GM12878 (cell line): ENCODE results near the gene RNASE7. TPM values are rescaled to one million over a fixed set of nuclear protein-coding genes. Genes with fewer than 3 reads are reported as not detected.

ENCODE experiments used
- HSF1 ChIP-seq: fragments of 150-350 bp; IDR thresholded peaks from 2 replicates; pipeline ENCODE4 v1.6.1; 2014; ENCODE audit warnings: mild to moderate bottlenecking, low read depth, low read length
- MLLT1 ChIP-seq: fragments of 450-650 bp; IDR thresholded peaks from 2 replicates; pipeline ENCODE4 v1.6.1; 2016; ENCODE audit warnings: mild to moderate bottlenecking
- NR2C1 ChIP-seq: fragments of 450-650 bp; IDR thresholded peaks from 2 replicates; pipeline ENCODE4 v1.6.1; 2017; ENCODE audit warnings: antibody characterized with exemption, mild to moderate bottlenecking, moderate library complexity
- PKNOX1 ChIP-seq: fragments of 450-650 bp; IDR thresholded peaks from 2 replicates; pipeline ENCODE4 v1.6.1; 2016; ENCODE audit warnings: mild to moderate bottlenecking
- RAD21 ChIP-seq: IDR thresholded peaks from 2 replicates; pipeline ENCODE4 v1.6.1; 2011; ENCODE audit warnings: mild to moderate bottlenecking, low read depth, low read length, moderate library complexity; ENCODE audit not compliant: insufficient read depth
- TBL1XR1 ChIP-seq: IDR thresholded peaks from 2 replicates; pipeline ENCODE4 v1.6.1; 2012; ENCODE audit warnings: low read depth, low read length, improper control_type of control experiment
- ZBTB33 ChIP-seq: fragments of 450-650 bp; IDR thresholded peaks from 2 replicates; pipeline ENCODE4 v1.6.1; 2017; ENCODE audit warnings: mild to moderate bottlenecking
- polyA plus RNA-seq, 11 experiments: library from polyadenylated mRNA; depleted of rRNA in 4 of 11; unstranded in 6 of 11; stranded (reverse) in 5 of 11; fragments of >200 nt; fragmentation: Nextera tagmentation in 4 of 11; fragmentation: Illumina TruSeq in 1 of 11; extraction: Ambion mirVana in 4 of 11; extraction: Trizol in 1 of 11; gene quantifications; 1 replicate in 1 of 11; 2 replicates in 10 of 11; pipeline versions ENCODE4 v1.2.1 to v1.2.3, GENCODE V29; 2011 to 2016; ENCODE audit warnings: inconsistent platforms in 2 of 11, missing spikeins in 2 of 11, low read depth in 1 of 11
- total RNA-seq, 4 experiments: library from RNA; depleted of rRNA in 3 of 4; stranded (reverse); fragments of >200 nt in 3 of 4; fragmentation: Illumina TruSeq in 1 of 4; extraction: Trizol in 1 of 4; gene quantifications; 2 replicates each; pipeline versions ENCODE4 v1.2.1 to v1.2.3, GENCODE V29; 2013 to 2021
- TF ChIP-seq, protein P1 (sequence below): fragments of 450-650 bp; conservative IDR thresholded peaks from 2 replicates; pipeline ENCODE4 v1.6.1; 2017; ENCODE audit warnings: mild to moderate bottlenecking, moderate library complexity

RNASE7 gene
- total and polyA plus RNA-seq, 10 of the 15 experiments (the other 5 are each of a cell fraction or from before 2014, with no cell fraction given), result not detected

- TF ChIP-seq MLLT1 (no peak), TBL1XR1 (no peak), ZBTB33 (no peak), RAD21 (no peak), NR2C1 (no peak), HSF1 (no peak), PKNOX1 (no peak)
- TF ChIP-seq, protein P1, sequence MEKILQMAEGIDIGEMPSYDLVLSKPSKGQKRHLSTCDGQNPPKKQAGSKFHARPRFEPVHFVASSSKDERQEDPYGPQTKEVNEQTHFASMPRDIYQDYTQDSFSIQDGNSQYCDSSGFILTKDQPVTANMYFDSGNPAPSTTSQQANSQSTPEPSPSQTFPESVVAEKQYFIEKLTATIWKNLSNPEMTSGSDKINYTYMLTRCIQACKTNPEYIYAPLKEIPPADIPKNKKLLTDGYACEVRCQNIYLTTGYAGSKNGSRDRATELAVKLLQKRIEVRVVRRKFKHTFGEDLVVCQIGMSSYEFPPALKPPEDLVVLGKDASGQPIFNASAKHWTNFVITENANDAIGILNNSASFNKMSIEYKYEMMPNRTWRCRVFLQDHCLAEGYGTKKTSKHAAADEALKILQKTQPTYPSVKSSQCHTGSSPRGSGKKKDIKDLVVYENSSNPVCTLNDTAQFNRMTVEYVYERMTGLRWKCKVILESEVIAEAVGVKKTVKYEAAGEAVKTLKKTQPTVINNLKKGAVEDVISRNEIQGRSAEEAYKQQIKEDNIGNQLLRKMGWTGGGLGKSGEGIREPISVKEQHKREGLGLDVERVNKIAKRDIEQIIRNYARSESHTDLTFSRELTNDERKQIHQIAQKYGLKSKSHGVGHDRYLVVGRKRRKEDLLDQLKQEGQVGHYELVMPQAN, result no peak
Measured at GRCh38 chr14:21047378-21047781, 5.2 kb downstream of the RNASE7 start (continued).
